A549 (cell line): Measurements from ENCODE around the gene TXLNG.

Experiments
- CHD4 ChIP-seq: fragments of 200-600 bp; sonication (generic); IDR thresholded peaks from 2 replicates; pipeline ENCODE4 v1.6.1; 2016; ENCODE audit warnings: antibody characterized with exemption, mild to moderate bottlenecking, borderline replicate concordance
- FOXS1 ChIP-seq: fragments of 250-450 bp; sonication (Bioruptor Pico); IDR thresholded peaks from 2 replicates; pipeline ENCODE4 v1.5.0; 2020; ENCODE audit warnings: mild to moderate bottlenecking, moderate library complexity
- HOXA7 ChIP-seq: fragments of 250-450 bp; sonication (Bioruptor Pico); IDR thresholded peaks from 2 replicates; pipeline ENCODE4 v1.5.0; 2020; ENCODE audit warnings: mild to moderate bottlenecking, moderate library complexity
- KDM1A ChIP-seq: fragments of 200-600 bp; sonication (generic); IDR thresholded peaks from 2 replicates; pipeline ENCODE4 v1.6.1; 2016; ENCODE audit warnings: low read depth, mild to moderate bottlenecking
- MAFK ChIP-seq: fragments of 450-650 bp; IDR thresholded peaks from 2 replicates; pipeline ENCODE4 v1.6.1; 2014; ENCODE audit not compliant: partially characterized antibody
- POLR2A ChIP-seq: IDR thresholded peaks from 2 replicates; pipeline ENCODE4 v1.6.1; 2012; ENCODE audit warnings: mild to moderate bottlenecking, low read length
- RNF2 ChIP-seq: fragments of 200-600 bp; sonication (generic); IDR thresholded peaks from 2 replicates; pipeline ENCODE4 v1.6.1; 2016; ENCODE audit warnings: low read depth, mild to moderate bottlenecking, antibody characterized with exemption, moderate library complexity, borderline replicate concordance
- ZNF302 ChIP-seq: fragments of 250-450 bp; sonication (Bioruptor Pico); IDR thresholded peaks from 2 replicates; pipeline ENCODE4 v1.9.0; 2021; ENCODE audit warnings: inconsistent platforms, mild to moderate bottlenecking, moderate library complexity
- TF ChIP-seq, protein P1 (sequence below): fragments of >200 bp; sonication (Bioruptor Twin); formaldehyde crosslinking; IDR thresholded peaks from 3 replicates; pipeline ENCODE4 v1.5.1; 2016
- TF ChIP-seq, protein P2 (sequence below): fragments of 150-350 bp; IDR thresholded peaks from 2 replicates; pipeline ENCODE4 v1.6.1; 2014; ENCODE audit warnings: low read depth, mild to moderate bottlenecking, low read length

DNA sequence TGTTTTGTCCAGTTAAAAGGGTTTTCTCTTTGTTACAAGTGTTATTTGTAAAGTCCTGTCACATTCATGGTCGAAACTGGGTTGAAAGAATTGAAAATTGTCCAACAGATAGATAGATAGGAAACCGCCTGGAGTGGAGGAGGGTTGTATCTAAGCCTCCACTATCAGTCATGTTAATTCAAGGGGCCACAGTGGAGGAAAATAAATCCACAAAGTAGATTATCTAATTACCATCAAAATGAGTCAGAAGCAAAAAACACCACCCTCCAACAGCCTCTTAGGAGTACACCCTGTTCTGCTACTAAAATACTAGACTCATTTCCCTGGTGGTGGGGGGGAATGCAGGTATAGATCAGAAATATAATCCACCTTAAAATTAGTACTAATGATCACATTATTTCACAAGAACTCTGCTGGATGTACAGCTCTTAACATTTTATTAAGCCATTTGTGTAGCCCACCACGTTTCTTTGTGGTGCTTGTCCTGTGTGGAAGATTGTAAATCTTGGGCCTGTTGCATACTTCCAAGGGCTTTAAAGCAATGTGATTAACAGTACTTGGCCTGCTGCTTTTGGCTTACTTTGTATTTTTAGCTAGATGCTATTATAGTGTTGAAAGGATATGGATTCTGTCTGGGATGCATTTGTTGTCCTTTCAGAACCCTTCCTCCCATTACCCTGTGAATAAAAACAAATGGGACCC is 57.1 kb downstream of the TXLNG start:
- TF ChIP-seq, protein P1, sequence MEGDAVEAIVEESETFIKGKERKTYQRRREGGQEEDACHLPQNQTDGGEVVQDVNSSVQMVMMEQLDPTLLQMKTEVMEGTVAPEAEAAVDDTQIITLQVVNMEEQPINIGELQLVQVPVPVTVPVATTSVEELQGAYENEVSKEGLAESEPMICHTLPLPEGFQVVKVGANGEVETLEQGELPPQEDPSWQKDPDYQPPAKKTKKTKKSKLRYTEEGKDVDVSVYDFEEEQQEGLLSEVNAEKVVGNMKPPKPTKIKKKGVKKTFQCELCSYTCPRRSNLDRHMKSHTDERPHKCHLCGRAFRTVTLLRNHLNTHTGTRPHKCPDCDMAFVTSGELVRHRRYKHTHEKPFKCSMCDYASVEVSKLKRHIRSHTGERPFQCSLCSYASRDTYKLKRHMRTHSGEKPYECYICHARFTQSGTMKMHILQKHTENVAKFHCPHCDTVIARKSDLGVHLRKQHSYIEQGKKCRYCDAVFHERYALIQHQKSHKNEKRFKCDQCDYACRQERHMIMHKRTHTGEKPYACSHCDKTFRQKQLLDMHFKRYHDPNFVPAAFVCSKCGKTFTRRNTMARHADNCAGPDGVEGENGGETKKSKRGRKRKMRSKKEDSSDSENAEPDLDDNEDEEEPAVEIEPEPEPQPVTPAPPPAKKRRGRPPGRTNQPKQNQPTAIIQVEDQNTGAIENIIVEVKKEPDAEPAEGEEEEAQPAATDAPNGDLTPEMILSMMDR, result no peak
- TF ChIP-seq, protein P2, sequence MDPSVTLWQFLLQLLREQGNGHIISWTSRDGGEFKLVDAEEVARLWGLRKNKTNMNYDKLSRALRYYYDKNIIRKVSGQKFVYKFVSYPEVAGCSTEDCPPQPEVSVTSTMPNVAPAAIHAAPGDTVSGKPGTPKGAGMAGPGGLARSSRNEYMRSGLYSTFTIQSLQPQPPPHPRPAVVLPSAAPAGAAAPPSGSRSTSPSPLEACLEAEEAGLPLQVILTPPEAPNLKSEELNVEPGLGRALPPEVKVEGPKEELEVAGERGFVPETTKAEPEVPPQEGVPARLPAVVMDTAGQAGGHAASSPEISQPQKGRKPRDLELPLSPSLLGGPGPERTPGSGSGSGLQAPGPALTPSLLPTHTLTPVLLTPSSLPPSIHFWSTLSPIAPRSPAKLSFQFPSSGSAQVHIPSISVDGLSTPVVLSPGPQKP, result no peak
- TF ChIP-seq RNF2 (no peak), HOXA7 (CRISPR knock-in tag) (no peak), POLR2A (no peak), KDM1A (no peak), ZNF302 (CRISPR knock-in tag) (no peak), FOXS1 (no peak), MAFK (no peak), CHD4 (no peak)
